HepG2 (cell line): ENCODE data around the gene CPNE4. TPM values are rescaled to one million over a fixed set of nuclear protein-coding genes. Genes with fewer than 3 reads are reported as not detected.

ENCODE experiments used
- ATAC-seq: fragments of 200-7000 bp; cut with Tn5 transposase; 3 replicates; pipeline ENCODE4 v1.9.1; 2020; ENCODE audit warnings: mild to moderate bottlenecking, moderate library complexity
- BruUV-seq: library from RNA; stranded (reverse); fragments of 400-500 nt; replicated peaks from 2 replicates; lab custom pipeline; 2021; lab: Mats Ljungman, UMichigan
- CTCF ChIA-PET: fragments of 300-600 bp; formaldehyde crosslinking; extraction: SDS; loops from one replicate; lab custom pipeline; 2021; ENCODE audit warnings: low total read pairs, inconsistent platforms, low intra/inter-chr PET ratio; lab: Yijun Ruan, JAX
- POLR2A ChIA-PET: fragments of 350-600 bp; sonication (Branson Sonifier 250); formaldehyde crosslinking; loops from one replicate; lab custom pipeline; 2020; ENCODE audit warnings: antibody characterized with exemption, inconsistent platforms; lab: Yijun Ruan, JAX
- DNase-seq: peaks from one replicate; pipeline ENCODE4 v3.0.0-alpha.2; 2015; ENCODE audit warnings: low spot score
- FAIRE-seq: peaks from 3 replicates; lab custom pipeline; 2011; peaks lifted over from hg19 to GRCh38; lab: Jason Lieb, UNC
- H2AFZ ChIP-seq: one replicate; pipeline ENCODE4 v1.6.1; 2011; ENCODE audit warnings: low read length, inconsistent platforms
- H3K27ac ChIP-seq: fragments of 300-600 bp; 3 replicates; pipeline ENCODE4 v1.8.0; 2011; ENCODE audit warnings: mixed run types, mild to moderate bottlenecking, mixed read lengths, low read length, inconsistent platforms; ENCODE audit not compliant: insufficient read depth; ENCODE audit errors: extremely low read length
- H3K27me3 ChIP-seq, 2 experiments: fragments of 200-600 bp in 1 of 2; 2 replicates in 1 of 2; 3 replicates in 1 of 2; pipeline versions ENCODE4 v1.6.0 to v1.8.0; 2011; ENCODE audit warnings: low read length in 2 of 2, mild to moderate bottlenecking in 2 of 2, moderate library complexity in 2 of 2, inconsistent platforms in 1 of 2; ENCODE audit not compliant: insufficient read depth in 2 of 2, control insufficient read depth in 1 of 2
- H3K36me3 ChIP-seq, 2 experiments: fragments of 200-600 bp in 1 of 2; replicated peaks in 1 of 2; 2 replicates in 1 of 2; 3 replicates in 1 of 2; pipeline versions ENCODE4 v1.5.1 to v1.8.0; 2011; ENCODE audit warnings: low read length in 2 of 2, inconsistent platforms in 1 of 2; ENCODE audit not compliant: insufficient read depth in 2 of 2, control insufficient read depth in 1 of 2
- H3K4me1 ChIP-seq: 2 replicates; pipeline ENCODE4 v1.5.1; 2012; ENCODE audit warnings: low read length, inconsistent platforms; ENCODE audit not compliant: insufficient read depth
- H3K4me2 ChIP-seq: 2 replicates; pipeline ENCODE4 v1.6.0; 2011; ENCODE audit warnings: low read depth, low read length, inconsistent platforms
- H3K4me3 ChIP-seq, 3 experiments: fragments of 200-600 bp in 1 of 3; sonication (generic), shearing (Covaris generic) in 1 of 3; replicated peaks in 1 of 3; 2 replicates each; pipeline ENCODE4 v1.5.1; 2011 to 2016; ENCODE audit warnings: low read length in 3 of 3, inconsistent platforms in 2 of 3, low read depth in 2 of 3, mild to moderate bottlenecking in 2 of 3, control low read depth in 1 of 3, mixed read lengths in 1 of 3; ENCODE audit not compliant: insufficient read depth in 1 of 3
- H3K79me2 ChIP-seq: one replicate; pipeline ENCODE4 v1.6.1; 2011; ENCODE audit warnings: low read length, inconsistent platforms; ENCODE audit not compliant: insufficient read depth
- H3K9ac ChIP-seq: 2 replicates; pipeline ENCODE4 v1.6.0; 2011; ENCODE audit warnings: mild to moderate bottlenecking, low read depth, low read length, inconsistent platforms; ENCODE audit not compliant: insufficient read depth
- H3K9me3 ChIP-seq: 2 replicates; pipeline ENCODE4 v1.5.1; 2012; ENCODE audit warnings: mild to moderate bottlenecking, low read length
- H4K20me1 ChIP-seq: 2 replicates; pipeline ENCODE4 v1.6.0; 2011; ENCODE audit warnings: inconsistent platforms, mild to moderate bottlenecking, low read length, moderate library complexity; ENCODE audit not compliant: insufficient read depth
- BRD4 ChIP-seq: sonication (generic); formaldehyde crosslinking; IDR thresholded peaks from 2 replicates; pipeline ENCODE4 v1.4.0; 2020; ENCODE audit warnings: missing genetic modification reagents
- DNMT3B ChIP-seq: conservative IDR thresholded peaks from 2 replicates; pipeline ENCODE4 v1.6.1; 2016; ENCODE audit warnings: missing biosample characterization, control low read depth
- E2F5 ChIP-seq: sonication (generic); formaldehyde crosslinking; conservative IDR thresholded peaks from 2 replicates; pipeline ENCODE4 v1.4.0; 2020; ENCODE audit warnings: missing genetic modification reagents
- FOSL1 ChIP-seq: sonication (generic); formaldehyde crosslinking; IDR thresholded peaks from 2 replicates; pipeline ENCODE4 v1.9.0; 2021; ENCODE audit warnings: missing genetic modification reagents, borderline replicate concordance
- FOXJ3 ChIP-seq: sonication (generic); formaldehyde crosslinking; IDR thresholded peaks from 2 replicates; pipeline ENCODE4 v1.4.0; 2020; ENCODE audit warnings: missing genetic modification reagents, mild to moderate bottlenecking, borderline replicate concordance
- FOXO1 ChIP-seq: sonication (generic); formaldehyde crosslinking; IDR thresholded peaks from 2 replicates; pipeline ENCODE4 v1.4.0; 2020; ENCODE audit warnings: missing genetic modification reagents
- GTF2F1 ChIP-seq: fragments of 150-350 bp; IDR thresholded peaks from 2 replicates; pipeline ENCODE4 v1.6.1; 2014; ENCODE audit warnings: low read length
- HOXA5 ChIP-seq: sonication (generic); formaldehyde crosslinking; IDR thresholded peaks from 2 replicates; pipeline ENCODE4 v1.4.0; 2020; ENCODE audit warnings: missing genetic modification reagents
- PITX1 ChIP-seq: sonication (generic); formaldehyde crosslinking; IDR thresholded peaks from 2 replicates; pipeline ENCODE4 v1.5.1; 2020; ENCODE audit warnings: mild to moderate bottlenecking, missing genetic modification reagents
- PLRG1 ChIP-seq: fragments of 450-650 bp; conservative IDR thresholded peaks from 2 replicates; pipeline ENCODE4 v1.6.1; 2016
- SPEN ChIP-seq: sonication (generic); formaldehyde crosslinking; IDR thresholded peaks from 2 replicates; pipeline ENCODE4 v1.5.1; 2020; ENCODE audit warnings: low read depth, mild to moderate bottlenecking, missing genetic modification reagents
- USF2 ChIP-seq, 2 experiments: sonication (generic) in 1 of 2; formaldehyde crosslinking in 1 of 2; IDR thresholded peaks; 2 replicates each; pipeline versions ENCODE4 v1.5.1 to v1.6.1; 2011 to 2020; ENCODE audit warnings: borderline replicate concordance in 1 of 2, low read depth in 1 of 2, low read length in 1 of 2, mild to moderate bottlenecking in 1 of 2, missing genetic modification reagents in 1 of 2, moderate library complexity in 1 of 2
- ZBTB7B ChIP-seq: sonication (generic); formaldehyde crosslinking; IDR thresholded peaks from 2 replicates; pipeline ENCODE4 v1.4.0; 2020; ENCODE audit warnings: missing genetic modification reagents
- ZNF432 ChIP-seq: sonication (generic); formaldehyde crosslinking; IDR thresholded peaks from 2 replicates; pipeline ENCODE4 v1.5.0; 2020; ENCODE audit warnings: missing genetic modification reagents, mild to moderate bottlenecking, borderline replicate concordance
- ZNF567 ChIP-seq: sonication (generic); formaldehyde crosslinking; IDR thresholded peaks from 2 replicates; pipeline ENCODE4 v1.8.1; 2023; ENCODE audit warnings: mild to moderate bottlenecking, missing genetic modification reagents, borderline replicate concordance
- ZNF710 ChIP-seq: sonication (generic); formaldehyde crosslinking; IDR thresholded peaks from 2 replicates; pipeline ENCODE4 v1.5.0; 2020; ENCODE audit warnings: mild to moderate bottlenecking, missing genetic modification reagents, borderline replicate concordance
- ZNF776 ChIP-seq: sonication (generic); formaldehyde crosslinking; IDR thresholded peaks from 2 replicates; pipeline ENCODE4 v1.4.0; 2020; ENCODE audit warnings: mild to moderate bottlenecking, missing genetic modification reagents
- WGBS: methylation state at CpG from one replicate; pipeline ENCODE4 v1.1.6; 2017; ENCODE audit warnings: low lambda C conversion rate; 5-methylcytosine and 5-hydroxymethylcytosine counted together
- in situ Hi-C: cut with HindIII; loops from 2 replicates; pipeline ENCODE4 v1.10.0; 2017; ENCODE audit warnings: low pct_unique_long_range_greater_than_20kb; ENCODE audit not compliant: extremely low pct_ligation_motif_present
- intact Hi-C: fragments of 100-400 bp; cut with micrococcal nuclease; formaldehyde crosslinking; loops from one replicate; pipeline ENCODE4 v1.10.0; 2022; ENCODE audit not compliant: unreplicated experiment
- polyA plus RNA-seq, 8 experiments: library from polyadenylated mRNA; depleted of rRNA in 3 of 8; stranded (reverse) in 7 of 8; unstranded in 1 of 8; fragments of >200 nt; fragmentation: Illumina TruSeq in 4 of 8; extraction: Trizol in 4 of 8; gene quantifications; 2 replicates each; pipeline versions ENCODE4 v1.2.1 to v1.2.3, GENCODE V29; 2011 to 2016; ENCODE audit warnings: low read depth in 4 of 8, missing spikeins in 1 of 8, mixed read lengths in 1 of 8; ENCODE audit not compliant: insufficient read depth in 1 of 8
- total RNA-seq, 5 experiments: library from RNA; depleted of rRNA; stranded (reverse); fragments of >200 nt; fragmentation: Illumina TruSeq; extraction: Trizol; gene quantifications; 2 replicates each; pipeline ENCODE4 v1.2.3, GENCODE V29; 2016; ENCODE audit warnings: low read depth in 1 of 5

The CPNE4 gene
- total and polyA plus RNA-seq, 2 of the 13 experiments (the other 11 are each of a cell fraction or from before 2014, with no cell fraction given), result not detected

GRCh38 chr3:131846296-131846924 lies 188.4 kb downstream of the CPNE4 start (continued):
- no peak for TF ChIP-seq PLRG1
- TF ChIP-seq, all 625 proteins: peak for 0

GRCh38 chr3:131843174-131843573 lies 191.6 kb downstream of the CPNE4 start:
- no peak overlapping the region for H3K4me2 ChIP-seq
- no peak for FAIRE-seq
- H2AFZ ChIP-seq, result no peak overlapping the region
- no peaks in the 10 kb centered on the region for H4K20me1 ChIP-seq
- intact Hi-C loops, result no loop called here
- no peak overlapping the region for H3K4me3 ChIP-seq
- no peaks in the 10 kb centered on the region for H3K9me3 ChIP-seq
- ChIA-PET CTCF (no interaction called here), POLR2A (no interaction called here)
- no peaks in the 10 kb centered on the region for H3K4me1 ChIP-seq
- no peak overlapping the region for H3K9ac ChIP-seq
- H3K36me3 ChIP-seq, result no peaks in the 10 kb centered on the region
- no TSS peak for BruUV-seq
- H3K27me3 ChIP-seq, result no peaks in the 10 kb centered on the region; a peak in 1 of 5 replicates
- H3K27ac ChIP-seq, result no peak overlapping the region
- ATAC-seq, result no peak
- TF ChIP-seq ZNF776 (CRISPR knock-in tag), result no peak
- no peak for TF ChIP-seq FOXO1 (CRISPR knock-in tag)
- TF ChIP-seq SPEN (CRISPR knock-in tag), result no peak
- no peak for TF ChIP-seq ZNF567
- no peak for TF ChIP-seq USF2 (IDR thresholded peaks at IDR 0.05; ENCODE audit: low read depth, low read length)
- TF ChIP-seq USF2 (CRISPR knock-in tag; IDR thresholded peaks at IDR 0.05; ENCODE audit: borderline replicate concordance), result no peak
- TF ChIP-seq GTF2F1, result no peak
- TF ChIP-seq ZNF710 (CRISPR knock-in tag), result no peak
- no peak for TF ChIP-seq ZNF432
- TF ChIP-seq FOXJ3, result no peak
- no peak for TF ChIP-seq ZBTB7B (CRISPR knock-in tag)
- TF ChIP-seq HOXA5, result no peak
- TF ChIP-seq E2F5 (CRISPR knock-in tag), result no peak
- TF ChIP-seq BRD4, result no peak
- TF ChIP-seq FOSL1 (CRISPR knock-in tag), result no peak
- no peak for TF ChIP-seq PITX1 (CRISPR knock-in tag)
- no peak for TF ChIP-seq DNMT3B
- WGBS, result 7% methylated on average over 9 of the region's 9 CpGs
- in situ Hi-C loops, result no loop called here
- H3K79me2 ChIP-seq, result no peaks in the 10 kb centered on the region
- DNase-seq, result no peak
